Neural crest cell (in vitro differentiated cells): ENCODE results near the gene ZNF516. TPM values are rescaled to one million over a fixed set of nuclear protein-coding genes. Genes with fewer than 3 reads are reported as not detected.
A peak's percentile ranks its signal among the peaks of the same experiment; 100 is the strongest.

Experiments used
- DNase-seq: peaks from one replicate; pipeline ENCODE4 v3.0.0; 2021; ENCODE audit warnings: low read depth, mixed read lengths, low spot score
- H3K27ac Mint-ChIP-seq: one replicate; pipeline ENCODE4 v1.8.0; 2021; ENCODE audit warnings: mild to moderate bottlenecking, mixed read lengths; ENCODE audit not compliant: unreplicated experiment
- H3K27me3 Mint-ChIP-seq: 2 replicates; pipeline ENCODE4 v1.8.0; 2021; ENCODE audit warnings: low read depth, mild to moderate bottlenecking, mixed read lengths
- H3K36me3 Mint-ChIP-seq: 2 replicates; pipeline ENCODE4 v1.8.0; 2021; ENCODE audit warnings: low read depth, mild to moderate bottlenecking, mixed read lengths
- H3K4me1 Mint-ChIP-seq: 2 replicates; pipeline ENCODE4 v1.8.0; 2021; ENCODE audit warnings: mixed read lengths
- H3K4me3 Mint-ChIP-seq: one replicate; pipeline ENCODE4 v1.8.0; 2021; ENCODE audit warnings: mild to moderate bottlenecking, mixed read lengths
- H3K9me3 Mint-ChIP-seq: 2 replicates; pipeline ENCODE4 v1.8.0; 2021; ENCODE audit warnings: mixed read lengths
- total RNA-seq: library from RNA; stranded (reverse); gene quantifications from 2 replicates; pipeline ENCODE4 v1.2.1, GENCODE V29; 2021
- TF ChIP-seq, protein P1 (sequence below): fragments of 200-600 bp; sonication (generic); conservative IDR thresholded peaks from 2 replicates; pipeline ENCODE4 v1.5.0; 2021; ENCODE audit warnings: antibody characterized with exemption, mild to moderate bottlenecking

ZNF516 gene
- total RNA-seq, 1 donor from 2014 or later, result 91.2 TPM

GRCh38 chr18:76530391-76530790 lies 35.3 kb upstream of the ZNF516 start:
- TF ChIP-seq, protein P1, sequence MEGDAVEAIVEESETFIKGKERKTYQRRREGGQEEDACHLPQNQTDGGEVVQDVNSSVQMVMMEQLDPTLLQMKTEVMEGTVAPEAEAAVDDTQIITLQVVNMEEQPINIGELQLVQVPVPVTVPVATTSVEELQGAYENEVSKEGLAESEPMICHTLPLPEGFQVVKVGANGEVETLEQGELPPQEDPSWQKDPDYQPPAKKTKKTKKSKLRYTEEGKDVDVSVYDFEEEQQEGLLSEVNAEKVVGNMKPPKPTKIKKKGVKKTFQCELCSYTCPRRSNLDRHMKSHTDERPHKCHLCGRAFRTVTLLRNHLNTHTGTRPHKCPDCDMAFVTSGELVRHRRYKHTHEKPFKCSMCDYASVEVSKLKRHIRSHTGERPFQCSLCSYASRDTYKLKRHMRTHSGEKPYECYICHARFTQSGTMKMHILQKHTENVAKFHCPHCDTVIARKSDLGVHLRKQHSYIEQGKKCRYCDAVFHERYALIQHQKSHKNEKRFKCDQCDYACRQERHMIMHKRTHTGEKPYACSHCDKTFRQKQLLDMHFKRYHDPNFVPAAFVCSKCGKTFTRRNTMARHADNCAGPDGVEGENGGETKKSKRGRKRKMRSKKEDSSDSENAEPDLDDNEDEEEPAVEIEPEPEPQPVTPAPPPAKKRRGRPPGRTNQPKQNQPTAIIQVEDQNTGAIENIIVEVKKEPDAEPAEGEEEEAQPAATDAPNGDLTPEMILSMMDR, result no peak
- Mint-ChIP-seq H3K27ac (no peak overlapping the region), H3K4me1 (peaks cover 30% of the 10 kb centered on the region), H3K4me3 (no peak overlapping the region), H3K36me3 (no peaks in the 10 kb centered on the region), H3K27me3 (no peaks in the 10 kb centered on the region), H3K9me3 (no peaks in the 10 kb centered on the region)
- no peak for DNase-seq

GRCh38 chr18:76529433-76529811 lies 34.4 kb upstream of the ZNF516 start:
- no peaks in the 10 kb centered on the region for H3K9me3 Mint-ChIP-seq

GRCh38 chr18:76528477-76529432 lies 33.7 kb upstream of the ZNF516 start:
- no peaks in the 10 kb centered on the region for H3K9me3 Mint-ChIP-seq
- peak overlapping the region; percentile 48 for H3K27ac Mint-ChIP-seq
- peaks cover 39% of the 10 kb centered on the region for H3K4me1 Mint-ChIP-seq
- H3K27me3 Mint-ChIP-seq, result no peaks in the 10 kb centered on the region
- no peaks in the 10 kb centered on the region for H3K36me3 Mint-ChIP-seq
- TF ChIP-seq, protein P1, result no peak
- DNase-seq, result peak; percentile 14
- H3K4me3 Mint-ChIP-seq, result peak overlapping the region; percentile 56

More at GRCh38 chr18:76529433-76529811, 34.4 kb upstream of the ZNF516 start:
- no peak overlapping the region for H3K4me3 Mint-ChIP-seq
- H3K36me3 Mint-ChIP-seq, result no peaks in the 10 kb centered on the region
- DNase-seq, result no peak
- peaks cover 37% of the 10 kb centered on the region for H3K4me1 Mint-ChIP-seq
- TF ChIP-seq, protein P1, result no peak
- H3K27me3 Mint-ChIP-seq, result no peaks in the 10 kb centered on the region
- H3K27ac Mint-ChIP-seq, result peak overlapping the region; percentile 15

- TF ChIP-seq, protein P1, result no peak
- H3K4me3 Mint-ChIP-seq, result no peak overlapping the region
- H3K27ac Mint-ChIP-seq, result no peak overlapping the region
- H3K36me3 Mint-ChIP-seq, result no peaks in the 10 kb centered on the region
- no peaks in the 10 kb centered on the region for H3K9me3 Mint-ChIP-seq
- no peak for DNase-seq
- no peaks in the 10 kb centered on the region for H3K27me3 Mint-ChIP-seq
- peaks cover 57% of the 10 kb centered on the region for H3K4me1 Mint-ChIP-seq
Observed at GRCh38 chr18:76525911-76526310, 30.9 kb upstream of the ZNF516 start.

GRCh38 chr18:76524900-76525698 lies 30.1 kb upstream of the ZNF516 start:
- H3K4me1 Mint-ChIP-seq, result peaks cover 65% of the 10 kb centered on the region
- no peaks in the 10 kb centered on the region for H3K27me3 Mint-ChIP-seq
- TF ChIP-seq, protein P1, result no peak
- DNase-seq, result peak; percentile 34
- H3K27ac Mint-ChIP-seq, result peak overlapping the region; percentile 97
- no peaks in the 10 kb centered on the region for H3K36me3 Mint-ChIP-seq
- no peaks in the 10 kb centered on the region for H3K9me3 Mint-ChIP-seq
- peak overlapping the region; percentile 85 for H3K4me3 Mint-ChIP-seq
